ENCODE measurements around the gene PLPP3.

DNA sequence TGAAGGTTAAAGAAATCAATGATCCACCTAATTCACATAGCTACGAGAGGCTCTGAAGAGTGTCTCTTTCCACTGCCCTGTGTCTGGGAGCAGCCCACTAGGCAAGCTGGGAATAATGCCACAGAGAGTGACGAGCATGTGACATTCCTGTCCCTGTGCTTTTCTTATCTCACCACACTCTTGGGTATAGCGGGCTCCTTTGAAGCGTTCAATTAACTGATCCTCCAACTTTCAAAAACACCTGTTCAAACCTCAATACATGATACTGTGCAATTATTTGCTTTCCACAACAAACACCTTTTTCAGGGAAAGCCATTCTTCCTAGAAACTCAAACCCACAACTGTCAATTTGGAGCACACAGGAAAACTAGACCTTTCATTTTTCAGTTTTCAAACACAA lies 43.4 kb downstream of the PLPP3 start:
- TF ChIP-seq POLR2A (IDR thresholded peaks at IDR 0.05; ENCODE audit: low read depth) (no peak), EP300 (IDR thresholded peaks at IDR 0.05) (no peak)
- TF ChIP-seq, protein P1, sequence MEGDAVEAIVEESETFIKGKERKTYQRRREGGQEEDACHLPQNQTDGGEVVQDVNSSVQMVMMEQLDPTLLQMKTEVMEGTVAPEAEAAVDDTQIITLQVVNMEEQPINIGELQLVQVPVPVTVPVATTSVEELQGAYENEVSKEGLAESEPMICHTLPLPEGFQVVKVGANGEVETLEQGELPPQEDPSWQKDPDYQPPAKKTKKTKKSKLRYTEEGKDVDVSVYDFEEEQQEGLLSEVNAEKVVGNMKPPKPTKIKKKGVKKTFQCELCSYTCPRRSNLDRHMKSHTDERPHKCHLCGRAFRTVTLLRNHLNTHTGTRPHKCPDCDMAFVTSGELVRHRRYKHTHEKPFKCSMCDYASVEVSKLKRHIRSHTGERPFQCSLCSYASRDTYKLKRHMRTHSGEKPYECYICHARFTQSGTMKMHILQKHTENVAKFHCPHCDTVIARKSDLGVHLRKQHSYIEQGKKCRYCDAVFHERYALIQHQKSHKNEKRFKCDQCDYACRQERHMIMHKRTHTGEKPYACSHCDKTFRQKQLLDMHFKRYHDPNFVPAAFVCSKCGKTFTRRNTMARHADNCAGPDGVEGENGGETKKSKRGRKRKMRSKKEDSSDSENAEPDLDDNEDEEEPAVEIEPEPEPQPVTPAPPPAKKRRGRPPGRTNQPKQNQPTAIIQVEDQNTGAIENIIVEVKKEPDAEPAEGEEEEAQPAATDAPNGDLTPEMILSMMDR (IDR thresholded peaks at IDR 0.05) = no peak
